CD14-positive monocyte (primary cell): Measurements from ENCODE around the gene SMTNL1. TPM values are rescaled to one million over a fixed set of nuclear protein-coding genes. Genes with fewer than 3 reads are reported as not detected.

Source experiments
- DNase-seq, 3 donors: peaks; one replicate each; pipeline ENCODE4 v3.0.0-alpha.2; 2011 to 2022
- H2AFZ ChIP-seq: 2 replicates; pipeline ENCODE4 v1.6.0; 2012; ENCODE audit warnings: mild to moderate bottlenecking, low read depth, low read length, inconsistent platforms; ENCODE audit not compliant: insufficient read depth, poor library complexity, severe bottlenecking
- H3K27ac ChIP-seq, 2 donors: 1 replicate in 1 of 2; 2 replicates in 1 of 2; pipeline ENCODE4 v1.5.1; 2012 to 2013; ENCODE audit warnings: low read length in 2 of 2, control low read depth in 1 of 2, inconsistent platforms in 1 of 2, low read depth in 1 of 2, mild to moderate bottlenecking in 1 of 2
- H3K27me3 ChIP-seq, 2 donors: one replicate each; pipeline versions ENCODE4 v1.6.0 to v1.6.1; 2011 to 2013; ENCODE audit warnings: low read length in 2 of 2; ENCODE audit not compliant: control insufficient read depth in 2 of 2, insufficient read depth in 2 of 2
- H3K36me3 ChIP-seq, 2 donors: replicated peaks in 1 of 2; 1 replicate in 1 of 2; 2 replicates in 1 of 2; pipeline versions ENCODE4 v1.5.1 to v1.6.1; 2012 to 2013; ENCODE audit warnings: low read length in 2 of 2, control low read depth in 1 of 2, inconsistent platforms in 1 of 2, mild to moderate bottlenecking in 1 of 2; ENCODE audit not compliant: insufficient read depth in 2 of 2, control insufficient read depth in 1 of 2
- H3K4me1 ChIP-seq, 2 donors: 1 replicate in 1 of 2; 2 replicates in 1 of 2; pipeline versions ENCODE4 v1.5.1 to v1.6.1; 2012 to 2013; ENCODE audit warnings: low read length in 2 of 2, control low read depth in 1 of 2, inconsistent platforms in 1 of 2, mild to moderate bottlenecking in 1 of 2, moderate library complexity in 1 of 2; ENCODE audit not compliant: insufficient read depth in 2 of 2, control insufficient read depth in 1 of 2
- H3K4me2 ChIP-seq: replicated peaks from 2 replicates; pipeline ENCODE3; 2012; ENCODE audit warnings: low read length, moderate library complexity, mild to moderate bottlenecking; ENCODE audit not compliant: poor library complexity, severe bottlenecking; ENCODE audit errors: extremely low read depth
- H3K4me3 ChIP-seq, 3 experiments: fragments of 200-600 bp in 1 of 3; sonication (generic) in 1 of 3; replicated peaks in 1 of 3; 1 replicate in 2 of 3; 2 replicates in 1 of 3; pipeline ENCODE4 v1.5.1; 2011 to 2013; ENCODE audit warnings: low read length in 3 of 3, mild to moderate bottlenecking in 3 of 3, control low read depth in 2 of 3, low read depth in 2 of 3, inconsistent platforms in 1 of 3, moderate library complexity in 1 of 3
- H3K79me2 ChIP-seq: 2 replicates; pipeline ENCODE4 v1.6.0; 2012; ENCODE audit warnings: mild to moderate bottlenecking, control low read depth, inconsistent platforms, low read length, moderate library complexity; ENCODE audit not compliant: insufficient read depth
- H3K9ac ChIP-seq: 2 replicates; pipeline ENCODE4 v1.6.0; 2017; ENCODE audit warnings: low read length, mild to moderate bottlenecking; ENCODE audit not compliant: insufficient read depth, poor library complexity, severe bottlenecking
- H3K9me3 ChIP-seq, 2 donors: replicated peaks in 1 of 2; 1 replicate in 1 of 2; 2 replicates in 1 of 2; pipeline versions ENCODE4 v1.5.1 to v1.6.1; 2012 to 2013; ENCODE audit warnings: low read length in 2 of 2, control low read depth in 1 of 2; ENCODE audit not compliant: control insufficient read depth in 1 of 2, insufficient read depth in 1 of 2
- H4K20me1 ChIP-seq: 2 replicates; pipeline ENCODE4 v1.6.0; 2012; ENCODE audit warnings: mild to moderate bottlenecking, low read length, control low read depth, moderate library complexity; ENCODE audit not compliant: insufficient read depth
- H3K27ac Mint-ChIP-seq, 7 donors: one replicate each; pipeline ENCODE4 v1.8.0; 2020; ENCODE audit warnings: mild to moderate bottlenecking in 7 of 7, mixed read lengths in 7 of 7, moderate library complexity in 6 of 7, inconsistent platforms in 2 of 7
- H3K27me3 Mint-ChIP-seq, 3 donors: one replicate each; pipeline ENCODE4 v1.8.0; 2021 to 2022; ENCODE audit warnings: low read depth in 3 of 3, mild to moderate bottlenecking in 3 of 3, mixed read lengths in 3 of 3, moderate library complexity in 3 of 3, inconsistent platforms in 1 of 3
- H3K36me3 Mint-ChIP-seq, 2 donors: one replicate each; pipeline ENCODE4 v1.8.0; 2020; ENCODE audit warnings: mixed read lengths in 2 of 2, inconsistent platforms in 1 of 2, mild to moderate bottlenecking in 1 of 2
- H3K4me1 Mint-ChIP-seq: one replicate; pipeline ENCODE4 v1.8.0; 2020; ENCODE audit warnings: mild to moderate bottlenecking, mixed read lengths
- H3K4me3 Mint-ChIP-seq, 2 donors: one replicate each; pipeline ENCODE4 v1.8.0; 2020; ENCODE audit warnings: mild to moderate bottlenecking in 2 of 2, mixed read lengths in 2 of 2, moderate library complexity in 1 of 2
- H3K9me3 Mint-ChIP-seq, 7 donors: one replicate each; pipeline ENCODE4 v1.8.0; 2020 to 2022; ENCODE audit warnings: mixed read lengths in 7 of 7, mild to moderate bottlenecking in 6 of 7, moderate library complexity in 6 of 7, inconsistent platforms in 2 of 7
- WGBS: methylation state at CpG from one replicate; pipeline ENCODE4 v1.1.5; 2013; ENCODE audit warnings: missing lambda C conversion rate; ENCODE audit not compliant: insufficient coverage; 5-methylcytosine and 5-hydroxymethylcytosine counted together
- intact Hi-C, 2 donors: fragments of 100-400 bp; cut with micrococcal nuclease; formaldehyde crosslinking; loops; one replicate each; pipeline versions ENCODE4 v1.15.0 to v1.15.1; 2023
- polyA plus RNA-seq, 3 donors: library from polyadenylated mRNA; depleted of rRNA in 1 of 3; unstranded in 2 of 3; stranded (reverse) in 1 of 3; fragments of 300-500 nt in 2 of 3; fragments of >200 nt in 1 of 3; fragmentation: Illumina TruSeq in 2 of 3; gene quantifications; 1 replicate in 2 of 3; 2 replicates in 1 of 3; pipeline ENCODE4 v1.2.3, GENCODE V29; 2012 to 2021
- TF ChIP-seq, protein P1 (sequence below): fragments of 200-600 bp; IDR thresholded peaks from one replicate; pipeline ENCODE4 v1.8.0; 2022; ENCODE audit warnings: antibody characterized with exemption, mild to moderate bottlenecking

SMTNL1 gene
- polyA plus RNA-seq, 3 donors: not detected

DNA sequence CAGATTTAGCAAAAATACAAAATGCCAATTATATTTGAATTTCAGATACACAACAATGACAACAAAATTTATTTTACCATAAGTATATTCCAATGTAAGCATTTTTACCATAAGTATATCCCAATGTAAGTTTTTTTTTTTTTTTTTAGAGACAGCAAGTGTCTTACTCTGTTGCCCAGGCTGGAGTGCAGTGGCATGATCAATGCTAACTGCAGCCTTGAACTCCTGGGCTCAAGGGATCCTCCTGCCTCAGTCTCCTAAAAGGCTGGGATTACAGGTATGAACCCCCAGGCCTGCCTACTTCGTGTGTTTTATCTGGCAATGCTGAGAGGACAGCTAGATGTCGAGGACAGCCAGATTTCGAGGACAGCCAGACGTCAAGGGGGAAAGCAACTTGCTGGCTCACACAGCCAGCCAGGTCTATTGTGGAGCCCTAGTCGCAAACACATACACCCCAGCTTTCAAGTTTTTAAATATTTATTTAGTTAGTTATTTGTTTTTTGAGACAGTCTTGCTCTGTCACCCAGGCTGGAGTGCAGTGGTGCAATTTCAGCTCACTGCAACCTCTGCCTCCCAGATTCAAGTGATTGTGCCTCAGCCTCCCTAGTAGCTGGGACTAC is 59.0 kb downstream of the SMTNL1 start:
- Histone ChIP-seq H3K79me2 (no peaks in the 10 kb centered on the region), H3K4me2 (no peak overlapping the region), H3K36me3 (no peaks in the 10 kb centered on the region), H3K9me3 (no peaks in the 10 kb centered on the region), H3K4me1 (peaks cover 9 to 18% of the 10 kb centered on the region in 2 donors), H3K9ac (no peak overlapping the region), H3K27ac (no peak overlapping the region), H2AFZ (no peak overlapping the region), H3K27me3 (no peaks in the 10 kb centered on the region), H3K4me3 (no peak overlapping the region), H4K20me1 (no peaks in the 10 kb centered on the region)
- 100% methylated on average over 2 of the region's 5 CpGs for WGBS
- TF ChIP-seq, protein P1, sequence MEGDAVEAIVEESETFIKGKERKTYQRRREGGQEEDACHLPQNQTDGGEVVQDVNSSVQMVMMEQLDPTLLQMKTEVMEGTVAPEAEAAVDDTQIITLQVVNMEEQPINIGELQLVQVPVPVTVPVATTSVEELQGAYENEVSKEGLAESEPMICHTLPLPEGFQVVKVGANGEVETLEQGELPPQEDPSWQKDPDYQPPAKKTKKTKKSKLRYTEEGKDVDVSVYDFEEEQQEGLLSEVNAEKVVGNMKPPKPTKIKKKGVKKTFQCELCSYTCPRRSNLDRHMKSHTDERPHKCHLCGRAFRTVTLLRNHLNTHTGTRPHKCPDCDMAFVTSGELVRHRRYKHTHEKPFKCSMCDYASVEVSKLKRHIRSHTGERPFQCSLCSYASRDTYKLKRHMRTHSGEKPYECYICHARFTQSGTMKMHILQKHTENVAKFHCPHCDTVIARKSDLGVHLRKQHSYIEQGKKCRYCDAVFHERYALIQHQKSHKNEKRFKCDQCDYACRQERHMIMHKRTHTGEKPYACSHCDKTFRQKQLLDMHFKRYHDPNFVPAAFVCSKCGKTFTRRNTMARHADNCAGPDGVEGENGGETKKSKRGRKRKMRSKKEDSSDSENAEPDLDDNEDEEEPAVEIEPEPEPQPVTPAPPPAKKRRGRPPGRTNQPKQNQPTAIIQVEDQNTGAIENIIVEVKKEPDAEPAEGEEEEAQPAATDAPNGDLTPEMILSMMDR: no peak
- Mint-ChIP-seq H3K4me3 (no peak overlapping the region), H3K27ac (peak overlapping the region in 2 of 7 donors; percentile 45 to 47), H3K9me3 (no peaks in the 10 kb centered on the region), H3K27me3 (peaks cover 0 to 6% (median 6%) of the 10 kb centered on the region in 3 donors), H3K36me3 (no peaks in the 10 kb centered on the region), H3K4me1 (peaks cover 17% of the 10 kb centered on the region)
- no peak for DNase-seq
- intact Hi-C loops: no loop called here

GRCh38 chr11:57597461-57597915 is 60.1 kb downstream of the SMTNL1 start, which contains the start of gene SERPING1:
Gene SERPING1 (plus strand): TSS chr11:57597685. CDS start chr11:57598271, 586 bp downstream.
- WGBS: 78% methylated on average over 3 of the region's 10 CpGs
- peak within 1 kb of the TSS; percentile 88 for H3K4me2 ChIP-seq

More at GRCh38 chr11:57597461-57597915, 60.1 kb downstream of the SMTNL1 start, which contains the start of gene SERPING1:
- H2AFZ ChIP-seq: peak within 1 kb of the TSS; percentile 87
- H3K9me3 ChIP-seq: no peaks in the 10 kb centered on the region
- H4K20me1 ChIP-seq: no peaks in the 10 kb centered on the region
- intact Hi-C loops: no loop called here
- Mint-ChIP-seq H3K4me3 (peak within 1 kb of the TSS; percentile 82 to 91), H3K36me3 (no peaks in the 10 kb centered on the region), H3K27ac (peak within 1 kb of the TSS in 2 of 7 donors; percentile 45 to 47), H3K9me3 (no peaks in the 10 kb centered on the region), H3K27me3 (peaks cover 0 to 6% (median 4%) of the 10 kb centered on the region in 3 donors), H3K4me1 (peaks cover 17% of the 10 kb centered on the region)
- no peaks in the 10 kb centered on the region for H3K27me3 ChIP-seq
- H3K4me1 ChIP-seq: peaks cover 9 to 18% of the 10 kb centered on the region in 2 donors
- TF ChIP-seq, protein P1: no peak
- H3K36me3 ChIP-seq: no peaks in the 10 kb centered on the region
- H3K27ac ChIP-seq: no peak within 1 kb of the TSS
- H3K9ac ChIP-seq: peak within 1 kb of the TSS; percentile 58
- DNase-seq: no peak
- H3K4me3 ChIP-seq: peak within 1 kb of the TSS; percentile 44 to 75 (median 46)
- no peaks in the 10 kb centered on the region for H3K79me2 ChIP-seq
